Kidney (tissue), 14 donors: ENCODE measurements around the gene CWH43. TPM values are rescaled to one million over a fixed set of nuclear protein-coding genes. Genes with fewer than 3 reads are reported as not detected.

Source experiments
- DNase-seq, 5 donors: peaks; one replicate each; pipeline ENCODE4 v3.0.0-alpha.2; 2013 to 2020
- FAIRE-seq: peaks from 2 replicates; lab custom pipeline; 2012; peaks lifted over from hg19 to GRCh38; lab: Jason Lieb, UNC
- H3K27ac ChIP-seq, 2 donors: one replicate each; pipeline ENCODE4 v1.7.0; 2013; ENCODE audit warnings: low read depth in 2 of 2, low read length in 2 of 2, inconsistent platforms in 1 of 2
- H3K27me3 ChIP-seq: one replicate; pipeline ENCODE4 v1.7.1; 2013; ENCODE audit warnings: low read length, inconsistent platforms; ENCODE audit not compliant: control insufficient read depth, insufficient read depth
- H3K36me3 ChIP-seq, 3 donors: one replicate each; pipeline versions ENCODE4 v1.7.0 to v1.7.1; 2013; ENCODE audit warnings: low read length in 3 of 3, control low read depth in 1 of 3, inconsistent platforms in 1 of 3; ENCODE audit not compliant: insufficient read depth in 3 of 3, control insufficient read depth in 2 of 3
- H3K4me1 ChIP-seq, 3 donors: one replicate each; pipeline versions ENCODE4 v1.7.0 to v1.7.1; 2013; ENCODE audit warnings: low read length in 3 of 3, inconsistent platforms in 1 of 3, low read depth in 1 of 3; ENCODE audit not compliant: control insufficient read depth in 2 of 3, insufficient read depth in 2 of 3
- H3K4me3 ChIP-seq, 3 donors: one replicate each; pipeline versions ENCODE4 v1.7.0 to v1.8.1; 2013; ENCODE audit warnings: low read length in 3 of 3, control low read depth in 1 of 3, inconsistent platforms in 1 of 3
- H3K9ac ChIP-seq, 3 donors: one replicate each; pipeline versions ENCODE4 v1.7.0 to v1.7.1; 2013; ENCODE audit warnings: low read length in 3 of 3, control low read depth in 1 of 3, inconsistent platforms in 1 of 3
- H3K9me3 ChIP-seq, 3 donors: one replicate each; pipeline versions ENCODE4 v1.7.0 to v1.7.1; 2013; ENCODE audit warnings: low read length in 3 of 3, control low read depth in 1 of 3, inconsistent platforms in 1 of 3; ENCODE audit not compliant: control insufficient read depth in 2 of 3, insufficient read depth in 1 of 3
- CTCF ChIP-seq: IDR thresholded peaks from 3 replicates; pipeline ENCODE4 v1.5.1; 2012; ENCODE audit warnings: mild to moderate bottlenecking, moderate library complexity, borderline replicate concordance; ENCODE audit not compliant: insufficient read depth; ENCODE audit errors: extremely low read depth
- intact Hi-C: fragments of 100-400 bp; cut with DNase I; formaldehyde crosslinking; loops from one replicate; pipeline ENCODE4 v1.11.1; 2022
- polyA plus RNA-seq: library from polyadenylated mRNA; stranded (reverse); fragments of 350-450 nt; fragmentation: Illumina TruSeq; extraction: RNeasy Lipid Tissue Mini Kit (QIAGEN cat#74804); gene quantifications from one replicate; pipeline ENCODE4 v1.2.3, GENCODE V29; 2014; ENCODE audit warnings: low read depth, low replicate concordance; ENCODE audit not compliant: insufficient read depth
- total RNA-seq: library from RNA; stranded (reverse); fragmentation: NEBNext Ultra II Directional; extraction: Animal tissue kit (Norgen Biotek cat#: 25700); gene quantifications from one replicate; pipeline ENCODE4 v1.2.1, GENCODE V29; 2021
- donor health status: control.
- donor health status: control.
- donor health status: control.
- donor health status: control.
- donor health status: control.
- donor health status: DM: yes; HTN: yes; CAD: no.
- donor health status: Normal renal cell carcinoma (clear cell type).

Gene CWH43
- total and polyA plus RNA-seq, 2 donors from 2014 or later = 2.4 to 15.8 TPM

DNA sequence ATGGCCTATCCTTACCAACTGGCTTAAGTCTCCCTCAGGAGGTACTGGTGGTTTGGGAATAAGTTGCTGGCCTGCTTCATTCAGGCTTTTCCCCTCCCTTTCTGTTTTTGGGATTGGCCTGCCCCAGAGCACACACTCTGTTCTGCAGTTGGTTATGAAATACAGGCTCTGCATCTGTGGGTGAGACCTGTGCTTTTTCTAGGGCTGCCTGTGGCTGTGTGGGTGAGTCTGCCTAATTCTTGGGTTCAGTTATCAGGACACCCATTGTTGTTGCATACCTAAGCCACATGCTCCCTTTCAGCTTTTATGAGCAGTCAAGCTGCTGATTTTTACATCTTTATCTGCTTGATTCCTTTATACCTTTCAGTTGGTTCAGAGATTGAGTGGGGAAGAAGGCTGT, 19.0 kb upstream of the CWH43 start:
- Histone ChIP-seq H3K4me3 (no peak overlapping the region), H3K27me3 (no peaks in the 10 kb centered on the region), H3K27ac (peak overlapping the region in 1 of 2 donors; percentile 25), H3K9ac (no peak overlapping the region), H3K9me3 (no peaks in the 10 kb centered on the region), H3K36me3 (no peaks in the 10 kb centered on the region), H3K4me1 (peaks cover 0 to 4% (median 2%) of the 10 kb centered on the region in 3 donors)
- FAIRE-seq (no peak), DNase-seq (no peak)
- no peak for TF ChIP-seq CTCF
- intact Hi-C loops = no loop called here

DNA sequence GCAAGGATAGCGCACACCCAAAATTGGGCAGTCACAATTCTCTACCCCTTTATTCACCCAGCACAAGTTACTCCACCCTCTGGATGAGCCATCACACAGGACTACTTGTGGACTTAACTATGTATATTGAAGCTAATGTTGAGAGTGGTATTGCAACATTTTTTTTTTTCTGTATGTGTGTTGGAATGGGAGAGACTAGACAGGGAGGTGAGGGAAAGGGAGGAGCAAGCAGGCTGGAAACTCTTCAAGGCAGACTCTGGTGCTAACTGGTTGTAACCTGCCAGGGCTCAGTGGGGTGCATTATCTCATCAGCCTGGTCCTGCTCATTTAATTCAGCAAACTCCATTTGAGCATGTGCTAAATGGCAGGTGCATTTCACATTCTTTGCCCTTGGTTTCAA, 18.4 kb upstream of the CWH43 start:
- intact Hi-C loops = no loop called here

DNA sequence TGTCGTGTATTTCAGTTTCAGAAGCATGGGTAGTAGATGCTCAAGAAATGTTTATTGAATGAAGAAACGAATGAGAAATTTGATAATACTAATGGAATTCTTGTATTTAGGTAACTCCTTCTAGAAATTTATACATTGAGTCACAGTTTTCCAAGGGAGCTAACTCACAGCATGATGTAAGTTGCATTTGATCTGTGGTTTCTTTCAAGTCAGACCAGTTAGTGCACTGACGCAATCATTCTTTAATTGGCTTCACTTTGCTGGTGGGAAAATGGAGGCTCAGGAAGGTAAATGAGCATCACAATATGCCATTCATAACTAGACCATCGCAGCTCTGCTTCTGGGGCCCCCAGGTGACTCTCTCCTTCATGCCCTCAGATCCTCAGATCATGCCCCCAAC, 17.3 kb upstream of the CWH43 start:
- Histone ChIP-seq H3K9ac (no peak overlapping the region), H3K36me3 (no peaks in the 10 kb centered on the region), H3K4me3 (no peak overlapping the region), H3K9me3 (no peaks in the 10 kb centered on the region), H3K27ac (no peak overlapping the region), H3K27me3 (no peaks in the 10 kb centered on the region), H3K4me1 (peaks cover 0 to 4% (median 2%) of the 10 kb centered on the region in 3 donors)
- no peak for TF ChIP-seq CTCF
- no peak for FAIRE-seq
- intact Hi-C loops = no loop called here
- no peak for DNase-seq

More for the DNA sequence above, 18.4 kb upstream of the CWH43 start:
- TF ChIP-seq CTCF = no peak
- Histone ChIP-seq H3K9me3 (no peaks in the 10 kb centered on the region), H3K36me3 (no peaks in the 10 kb centered on the region), H3K9ac (no peak overlapping the region), H3K4me1 (peaks cover 0 to 4% (median 2%) of the 10 kb centered on the region in 3 donors), H3K27me3 (no peaks in the 10 kb centered on the region), H3K4me3 (peak overlapping the region in 1 of 3 donors; percentile 9), H3K27ac (peak overlapping the region in 1 of 2 donors; percentile 25)
- DNase-seq (peak in 3 of 5 donors; percentile 31 to 53 (median 46)), FAIRE-seq (no peak)

GRCh38 chr4:48970471-48970921, 15.6 kb upstream of the CWH43 start:
- DNase-seq = no peak
- no peak for TF ChIP-seq CTCF

More at GRCh38 chr4:48970471-48970921, 15.6 kb upstream of the CWH43 start:
- H3K27ac ChIP-seq = no peak overlapping the region
- no peak overlapping the region for H3K9ac ChIP-seq
- no peak for FAIRE-seq
- H3K27me3 ChIP-seq = no peaks in the 10 kb centered on the region
- intact Hi-C loops = no loop called here
- H3K4me1 ChIP-seq = peaks cover 0 to 4% (median 2%) of the 10 kb centered on the region in 3 donors
- no peak overlapping the region for H3K4me3 ChIP-seq
- H3K9me3 ChIP-seq = no peaks in the 10 kb centered on the region
- no peaks in the 10 kb centered on the region for H3K36me3 ChIP-seq
